Measurements from ENCODE around the gene ARAP2. TPM values are rescaled to one million over a fixed set of nuclear protein-coding genes. Genes with fewer than 3 reads are reported as not detected.

The ARAP2 gene
- total RNA-seq, 2 experiments from 2014 or later, result 52.9 to 76.1 TPM

DNA sequence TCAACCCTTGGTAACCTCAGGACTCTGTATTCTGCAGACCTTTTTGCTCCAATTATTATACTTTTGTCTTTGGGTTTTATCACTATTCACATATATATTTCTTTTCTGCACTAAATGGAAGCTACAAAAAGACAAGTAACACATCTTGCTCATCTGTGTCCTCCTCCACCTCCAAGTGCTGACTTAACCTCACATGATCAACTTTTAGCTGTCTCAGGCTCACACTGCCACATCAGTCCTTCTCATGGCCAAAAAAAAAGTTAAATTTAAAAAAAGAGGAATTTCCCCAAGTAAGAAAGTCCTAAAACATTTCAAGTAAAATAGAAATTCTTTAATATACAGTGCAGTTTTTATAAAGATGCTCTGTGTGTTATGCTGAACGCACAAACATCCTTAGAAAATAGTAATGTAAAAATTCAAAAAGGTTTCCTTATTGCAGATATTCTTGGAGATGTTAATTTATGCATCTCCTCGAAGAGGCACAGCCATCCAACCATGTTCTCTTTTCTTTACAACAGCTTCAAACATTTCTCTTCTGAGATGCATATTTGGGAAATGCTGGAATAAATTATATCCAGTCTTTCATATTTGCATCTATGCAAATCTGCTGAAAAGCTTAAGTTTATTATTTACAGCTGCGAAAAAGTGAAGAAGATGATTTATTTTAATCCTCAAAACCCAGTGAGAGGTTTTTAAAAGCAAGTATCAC, 37.6 kb downstream of the ARAP2 start:
- ATAC-seq (no peak), DNase-seq (no peak)
- Mint-ChIP-seq H3K27ac (no peak overlapping the region), H3K4me1 (peaks cover 57% of the 10 kb centered on the region), H3K9me3 (ENCODE audit: low read depth) (no peaks in the 10 kb centered on the region), H3K4me3 (no peak overlapping the region), H3K36me3 (peaks cover 58% of the 10 kb centered on the region), H3K27me3 (no peaks in the 10 kb centered on the region)
- CTCF ChIA-PET, result interaction anchor here (1.4 kb wide), 1 partner anchor 10 kb away, joined by 6 read pairs; no protein-coding TSS in a partner anchor

DNA sequence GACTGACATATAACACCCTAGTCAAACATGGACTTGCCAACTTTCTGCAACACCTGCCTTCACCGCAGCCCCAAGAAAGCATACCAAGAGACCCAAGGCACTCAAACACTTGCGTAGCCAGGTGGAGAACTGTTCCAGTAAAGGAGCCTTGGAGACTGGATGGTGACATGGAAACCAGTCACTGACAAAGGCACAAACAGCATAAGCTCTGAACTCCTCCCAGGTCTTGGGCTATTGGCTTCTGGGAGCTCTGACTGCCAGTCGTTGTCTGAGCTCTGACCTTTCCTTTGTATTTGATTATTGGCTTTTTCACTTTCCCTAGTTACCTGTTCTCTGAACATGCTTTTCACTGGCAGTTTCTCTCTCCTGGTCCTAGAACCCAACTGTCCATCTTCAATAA, 38.3 kb downstream of the ARAP2 start:
- DNase-seq (no peak), ATAC-seq (no peak)
- H3K4me3 Mint-ChIP-seq, result no peak overlapping the region
- H3K9me3 Mint-ChIP-seq (ENCODE audit: low read depth), result no peaks in the 10 kb centered on the region
- CTCF ChIA-PET, result interaction anchor here (1.0 kb wide), 1 partner anchor 119 kb away, joined by 3 read pairs; no protein-coding TSS in a partner anchor
- H3K27me3 Mint-ChIP-seq, result no peaks in the 10 kb centered on the region
- H3K4me1 Mint-ChIP-seq, result peaks cover 55% of the 10 kb centered on the region
- H3K36me3 Mint-ChIP-seq, result peaks cover 59% of the 10 kb centered on the region
- no peak overlapping the region for H3K27ac Mint-ChIP-seq

GRCh38 chr4:36198861-36199260, 45.5 kb downstream of the ARAP2 start:
- DNase-seq (no peak), ATAC-seq (no peak)
- H3K27ac Mint-ChIP-seq, result no peak overlapping the region
- CTCF ChIA-PET, result interaction anchor here (0.8 to 2.6 kb wide), 4 partner anchors 9 to 37 kb away, joined by 3 to 9 read pairs (median 3); no protein-coding TSS in a partner anchor
- H3K27me3 Mint-ChIP-seq, result no peaks in the 10 kb centered on the region
- no peaks in the 10 kb centered on the region for H3K9me3 Mint-ChIP-seq (ENCODE audit: low read depth)
- H3K36me3 Mint-ChIP-seq, result peaks cover 34% of the 10 kb centered on the region
- peaks cover 31% of the 10 kb centered on the region for H3K4me1 Mint-ChIP-seq
- H3K4me3 Mint-ChIP-seq, result no peak overlapping the region

- Mint-ChIP-seq H3K36me3 (peaks cover 29% of the 10 kb centered on the region), H3K27ac (no peak overlapping the region), H3K9me3 (ENCODE audit: low read depth) (no peaks in the 10 kb centered on the region), H3K4me3 (no peak overlapping the region), H3K4me1 (peaks cover 28% of the 10 kb centered on the region), H3K27me3 (no peaks in the 10 kb centered on the region)
- no peak for DNase-seq
- peak; percentile 23 for ATAC-seq
- CTCF ChIA-PET, result interaction anchor here (0.9 to 2.6 kb wide), 3 partner anchors 9 to 38 kb away, joined by 3 to 9 read pairs (median 3); no protein-coding TSS in a partner anchor
Observed at GRCh38 chr4:36198068-36198808, 46.1 kb downstream of the ARAP2 start.

GRCh38 chr4:36197501-36197900, 46.8 kb downstream of the ARAP2 start:
- no peak for ATAC-seq
- H3K4me1 Mint-ChIP-seq, result peaks cover 30% of the 10 kb centered on the region

DNA sequence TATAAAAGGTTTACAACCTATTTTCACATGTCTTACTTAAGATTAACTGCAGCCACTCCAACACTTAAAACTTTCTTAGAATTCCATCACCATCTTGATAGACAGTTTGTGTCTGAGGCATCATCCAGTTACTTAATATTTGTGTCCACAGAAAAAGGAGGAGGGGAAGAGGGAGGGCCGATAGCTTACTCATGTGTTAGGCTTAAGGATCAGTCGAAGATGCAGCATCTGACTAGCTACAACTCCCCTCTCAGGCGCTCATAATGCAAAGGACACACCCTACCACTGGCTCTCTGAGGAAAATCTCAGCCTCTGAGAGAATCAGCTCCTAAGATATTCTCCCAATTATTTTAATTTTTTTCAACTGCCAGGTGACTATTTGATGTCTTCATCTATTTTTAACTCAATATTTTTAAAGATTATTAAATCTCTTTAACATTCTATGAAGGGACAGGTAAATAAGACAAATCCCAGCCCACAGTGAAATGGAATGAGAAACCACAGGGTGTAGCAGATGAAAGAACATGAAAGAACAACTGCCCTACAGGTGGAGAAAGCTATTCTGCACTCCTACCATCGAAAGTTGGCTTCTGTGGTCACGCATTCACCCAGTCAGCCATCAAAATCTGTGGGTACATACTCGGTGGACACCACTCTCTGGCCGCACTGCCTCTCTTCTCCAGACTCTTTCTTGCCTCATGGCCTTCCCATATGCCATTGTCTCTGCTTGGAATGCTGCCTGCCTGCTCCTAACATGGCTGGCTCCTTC, 48.0 kb downstream of the ARAP2 start:
- ATAC-seq (no peak), DNase-seq (no peak)
- peaks cover 35% of the 10 kb centered on the region for H3K36me3 Mint-ChIP-seq
- CTCF ChIA-PET, result no interaction called here
- no peaks in the 10 kb centered on the region for H3K9me3 Mint-ChIP-seq (ENCODE audit: low read depth)
- H3K4me3 Mint-ChIP-seq, result no peak overlapping the region
- no peak overlapping the region for H3K27ac Mint-ChIP-seq
- no peaks in the 10 kb centered on the region for H3K27me3 Mint-ChIP-seq
- H3K4me1 Mint-ChIP-seq, result peaks cover 40% of the 10 kb centered on the region

More at GRCh38 chr4:36197501-36197900, 46.8 kb downstream of the ARAP2 start:
- Mint-ChIP-seq H3K4me3 (no peak overlapping the region), H3K27ac (no peak overlapping the region), H3K36me3 (peaks cover 28% of the 10 kb centered on the region), H3K9me3 (ENCODE audit: low read depth) (no peaks in the 10 kb centered on the region), H3K27me3 (no peaks in the 10 kb centered on the region)
- CTCF ChIA-PET, result interaction anchor here (2.6 kb wide), 1 partner anchor 8 kb away, joined by 9 read pairs; no protein-coding TSS in a partner anchor
- no peak for DNase-seq

GRCh38 chr4:36192922-36193321, 51.4 kb downstream of the ARAP2 start:
- Mint-ChIP-seq H3K9me3 (ENCODE audit: low read depth) (no peaks in the 10 kb centered on the region), H3K27ac (peak overlapping the region; percentile 57), H3K4me3 (peak overlapping the region; percentile 12), H3K36me3 (peaks cover 34% of the 10 kb centered on the region), H3K27me3 (no peaks in the 10 kb centered on the region), H3K4me1 (peaks cover 67% of the 10 kb centered on the region)
- DNase-seq (no peak), ATAC-seq (no peak)
- CTCF ChIA-PET, result interaction anchor here (1.0 to 1.7 kb wide), 3 partner anchors 21 to 42 kb away, joined by 4 to 6 read pairs (median 4); no protein-coding TSS in a partner anchor

DNA sequence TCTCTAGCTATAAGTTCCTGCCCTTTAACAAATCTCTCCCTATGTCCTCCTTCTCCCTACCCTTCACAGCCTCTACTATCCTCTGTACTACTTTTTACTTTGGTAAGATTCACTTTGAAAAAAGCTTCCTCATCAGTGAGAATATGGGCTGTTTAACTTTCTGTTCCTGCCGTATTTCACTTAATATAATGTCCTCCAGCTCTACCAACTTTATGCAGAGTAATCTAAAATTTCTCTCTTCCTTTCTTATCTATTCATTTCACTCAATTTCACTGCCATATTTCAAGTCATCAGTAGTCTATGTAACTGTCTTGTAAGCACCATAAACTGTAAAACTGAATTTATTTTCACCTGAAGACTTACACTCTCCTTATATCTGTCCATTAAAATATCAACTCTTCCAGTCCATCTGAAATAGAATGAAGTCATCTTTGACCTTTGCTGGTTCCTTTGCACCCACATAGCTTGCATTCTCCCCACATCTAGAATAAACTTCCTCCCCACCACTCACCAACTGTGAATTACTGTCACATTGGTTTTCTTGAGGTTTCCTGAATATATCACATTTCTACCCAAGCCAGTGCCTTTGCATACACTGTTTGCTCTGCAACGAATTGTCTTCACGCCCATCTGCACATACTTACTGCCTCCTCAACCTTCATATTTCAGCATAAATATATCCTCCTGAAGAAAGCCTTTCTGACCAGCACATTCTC, 54.6 kb downstream of the ARAP2 start:
- peaks cover 32% of the 10 kb centered on the region for H3K36me3 Mint-ChIP-seq
- peaks cover 53% of the 10 kb centered on the region for H3K4me1 Mint-ChIP-seq
- H3K9me3 Mint-ChIP-seq (ENCODE audit: low read depth), result no peaks in the 10 kb centered on the region
- peak overlapping the region; percentile 87 for H3K27ac Mint-ChIP-seq
- peak; percentile 91 for ATAC-seq
- peak overlapping the region; percentile 51 for H3K4me3 Mint-ChIP-seq
- peak; percentile 74 for DNase-seq
- no peaks in the 10 kb centered on the region for H3K27me3 Mint-ChIP-seq
- CTCF ChIA-PET, result interaction anchor here (0.9 to 3.2 kb wide), 6 partner anchors 9 to 210 kb away, joined by 3 to 15 read pairs (median 4); partner anchors contain the start of gene ARAP2

GRCh38 chr4:36187723-36188333, 56.5 kb downstream of the ARAP2 start:
- Mint-ChIP-seq H3K4me1 (peaks cover 53% of the 10 kb centered on the region), H3K36me3 (peaks cover 29% of the 10 kb centered on the region), H3K9me3 (ENCODE audit: low read depth) (no peaks in the 10 kb centered on the region), H3K27ac (peak overlapping the region; percentile 11), H3K27me3 (no peaks in the 10 kb centered on the region), H3K4me3 (no peak overlapping the region)
- no peak for DNase-seq
- no peak for ATAC-seq
- CTCF ChIA-PET, result interaction anchor here (1.0 to 1.8 kb wide), 4 partner anchors 14 to 253 kb away, joined by 3 to 5 read pairs (median 4); no protein-coding TSS in a partner anchor

DNA sequence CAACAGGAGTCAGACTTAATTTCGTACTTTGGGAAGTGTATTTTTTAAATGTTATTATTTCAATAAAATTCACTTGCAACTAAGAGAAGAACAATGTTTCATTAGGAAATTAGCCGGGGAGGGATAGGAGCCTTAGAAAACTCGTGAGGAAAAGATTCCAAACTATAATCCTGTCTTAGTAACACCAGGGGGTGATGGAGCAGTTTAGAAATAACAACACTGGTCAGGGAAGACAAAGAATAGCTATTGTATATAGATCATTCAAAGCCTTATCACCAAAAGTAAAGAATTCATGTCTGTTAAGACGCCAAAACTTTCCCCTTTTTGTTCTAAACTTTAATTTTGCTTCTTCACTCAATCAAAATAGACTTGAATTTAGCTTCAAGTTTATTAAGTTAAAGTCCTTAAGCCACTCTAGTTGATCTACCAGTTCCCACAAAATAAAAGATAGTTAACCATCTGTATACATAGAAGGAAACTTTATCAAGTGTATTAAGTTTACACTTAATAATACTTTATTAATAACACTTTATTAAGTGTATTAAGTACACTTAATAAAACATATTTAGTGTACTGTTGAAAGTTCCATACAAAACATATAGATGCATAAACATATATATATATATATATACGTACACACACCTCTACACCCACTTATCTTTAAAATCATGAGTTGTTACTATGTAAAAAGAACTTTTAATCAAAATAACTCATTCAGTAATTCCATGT, 60.5 kb downstream of the ARAP2 start:
- H3K27me3 Mint-ChIP-seq, result no peaks in the 10 kb centered on the region
- CTCF ChIA-PET, result interaction anchor here (1.0 to 1.1 kb wide), 3 partner anchors 15 to 216 kb away, joined by 3 to 5 read pairs (median 4); partner anchors contain the start of gene ARAP2
- H3K36me3 Mint-ChIP-seq, result peaks cover 32% of the 10 kb centered on the region
- no peaks in the 10 kb centered on the region for H3K9me3 Mint-ChIP-seq (ENCODE audit: low read depth)
- no peak overlapping the region for H3K27ac Mint-ChIP-seq
- no peak for ATAC-seq
- H3K4me1 Mint-ChIP-seq, result peaks cover 27% of the 10 kb centered on the region
- no peak overlapping the region for H3K4me3 Mint-ChIP-seq
- no peak for DNase-seq

GRCh38 chr4:36183232-36183631, 61.1 kb downstream of the ARAP2 start:
- CTCF ChIA-PET, result interaction anchor here (1.0 to 1.1 kb wide), 3 partner anchors 15 to 216 kb away, joined by 3 to 5 read pairs (median 4); partner anchors contain the start of gene ARAP2

More at GRCh38 chr4:36183232-36183631, 61.1 kb downstream of the ARAP2 start:
- peaks cover 21% of the 10 kb centered on the region for H3K4me1 Mint-ChIP-seq
- ATAC-seq (no peak), DNase-seq (no peak)
- H3K36me3 Mint-ChIP-seq, result peaks cover 36% of the 10 kb centered on the region
- H3K9me3 Mint-ChIP-seq (ENCODE audit: low read depth), result no peaks in the 10 kb centered on the region
- no peaks in the 10 kb centered on the region for H3K27me3 Mint-ChIP-seq
- H3K4me3 Mint-ChIP-seq, result no peak overlapping the region
- H3K27ac Mint-ChIP-seq, result no peak overlapping the region

Data from activated CD8-positive, alpha-beta memory T cell treated with anti-CD3 and anti-CD28 coated beads, Interleukin-2, amount 10 ng/mL, durations not matched to agents 7 days and 5 days (primary cell).